G401.6 (cell line): ENCODE measurements around the gene PRDM12.

Experiments used
- FAIRE-seq: peaks from 2 replicates; lab custom pipeline; 2012; peaks lifted over from hg19 to GRCh38; lab: Jason Lieb, UNC

PRDM12 gene

DNA sequence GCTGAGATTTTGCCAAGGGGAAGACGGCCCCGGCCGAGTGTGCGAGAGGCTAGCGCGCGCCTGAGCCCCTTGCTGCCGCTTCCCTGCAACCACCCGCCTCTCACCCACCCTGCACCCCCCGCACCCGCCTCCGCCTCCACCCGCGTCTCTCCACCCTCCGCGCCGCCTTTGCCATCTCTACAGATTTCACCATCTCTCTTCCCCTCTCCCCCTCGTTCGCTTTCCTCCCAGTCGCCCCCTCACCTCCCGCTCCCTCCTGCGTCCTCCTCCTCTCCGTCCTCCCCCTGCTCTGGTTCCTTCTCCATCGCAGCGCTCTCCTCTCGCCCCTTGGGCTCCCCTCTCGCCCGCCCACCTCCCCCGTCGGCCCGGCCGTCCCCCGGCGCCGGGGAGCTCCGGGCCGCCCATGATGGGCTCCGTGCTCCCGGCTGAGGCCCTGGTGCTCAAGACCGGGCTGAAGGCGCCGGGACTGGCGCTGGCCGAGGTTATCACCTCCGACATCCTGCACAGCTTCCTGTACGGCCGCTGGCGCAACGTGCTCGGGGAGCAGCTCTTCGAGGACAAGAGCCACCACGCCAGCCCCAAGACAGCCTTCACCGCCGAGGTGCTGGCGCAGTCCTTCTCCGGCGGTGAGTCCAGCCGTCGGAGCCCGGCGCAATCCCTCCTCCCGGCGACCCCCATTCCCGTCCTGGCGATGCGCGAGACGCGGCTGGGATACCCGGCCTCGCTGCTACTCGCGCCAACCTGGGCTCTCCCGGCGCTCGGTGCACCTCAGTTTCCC is at the start of gene PRDM12:
TSS of gene PRDM12 (plus strand) at position 344 of the 778 bp plus-strand sequence. CDS start at position 404, 60 bp downstream.
- FAIRE-seq: no peak

DNA sequence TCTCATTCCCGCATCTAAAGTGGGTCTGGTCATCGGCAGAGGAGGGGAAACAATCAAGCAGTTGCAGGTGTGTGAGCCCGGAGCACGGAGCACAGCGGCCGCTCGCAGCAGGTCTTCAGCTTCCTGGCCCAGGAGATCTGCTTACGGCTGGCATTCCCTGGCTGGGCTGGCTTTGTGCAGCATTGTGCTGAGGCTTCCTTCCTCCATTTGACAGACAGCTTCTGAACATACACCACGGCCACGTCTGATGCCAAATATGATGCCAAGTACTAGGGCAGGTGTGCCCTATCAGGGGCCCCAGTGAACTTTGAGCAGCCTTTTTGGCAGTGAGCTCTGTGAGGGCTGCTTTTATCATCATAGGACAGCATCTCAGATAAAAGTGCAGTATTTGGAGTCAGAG is 47.9 kb upstream of the PRDM12 start:
- FAIRE-seq: no peak

DNA sequence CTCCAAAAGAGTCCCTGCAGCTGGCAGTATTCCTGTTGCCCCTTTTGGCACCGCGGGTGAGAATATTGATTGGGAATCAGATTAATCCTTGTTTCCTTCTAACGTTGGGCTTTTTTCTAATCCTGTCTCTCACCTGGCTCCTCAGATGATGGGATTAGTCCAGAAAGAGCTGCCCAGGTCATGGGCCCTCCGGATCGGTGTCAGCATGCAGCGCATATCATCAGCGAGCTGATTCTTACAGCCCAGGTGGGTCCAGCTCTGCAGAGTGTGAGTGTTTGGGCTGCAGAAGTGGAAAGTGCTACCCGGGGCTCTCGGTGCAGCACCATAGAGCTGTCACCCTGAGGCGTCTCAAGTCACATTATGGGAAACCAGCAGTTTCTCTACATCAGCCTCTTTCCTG is 40.9 kb upstream of the PRDM12 start:
- no peak for FAIRE-seq

DNA sequence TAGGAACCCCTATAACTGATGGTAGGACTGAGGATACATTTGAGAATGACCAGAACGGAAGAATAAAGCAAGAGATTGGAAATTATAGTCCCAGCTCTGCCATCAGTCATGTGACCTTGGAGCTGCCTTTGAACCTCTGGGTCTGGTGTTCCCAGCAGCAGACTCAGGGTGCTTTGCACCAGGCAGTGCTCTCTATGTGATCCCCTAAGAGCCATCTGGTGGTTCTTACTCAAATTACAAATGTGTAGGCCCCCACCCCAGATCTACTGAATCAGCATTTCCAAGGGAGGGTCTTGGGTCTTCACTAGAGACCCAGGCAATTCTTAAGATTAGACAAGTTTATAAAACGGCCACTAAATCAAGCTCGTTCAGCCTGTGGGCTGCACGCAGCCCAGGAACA is 40.2 kb upstream of the PRDM12 start:
- no peak for FAIRE-seq

DNA sequence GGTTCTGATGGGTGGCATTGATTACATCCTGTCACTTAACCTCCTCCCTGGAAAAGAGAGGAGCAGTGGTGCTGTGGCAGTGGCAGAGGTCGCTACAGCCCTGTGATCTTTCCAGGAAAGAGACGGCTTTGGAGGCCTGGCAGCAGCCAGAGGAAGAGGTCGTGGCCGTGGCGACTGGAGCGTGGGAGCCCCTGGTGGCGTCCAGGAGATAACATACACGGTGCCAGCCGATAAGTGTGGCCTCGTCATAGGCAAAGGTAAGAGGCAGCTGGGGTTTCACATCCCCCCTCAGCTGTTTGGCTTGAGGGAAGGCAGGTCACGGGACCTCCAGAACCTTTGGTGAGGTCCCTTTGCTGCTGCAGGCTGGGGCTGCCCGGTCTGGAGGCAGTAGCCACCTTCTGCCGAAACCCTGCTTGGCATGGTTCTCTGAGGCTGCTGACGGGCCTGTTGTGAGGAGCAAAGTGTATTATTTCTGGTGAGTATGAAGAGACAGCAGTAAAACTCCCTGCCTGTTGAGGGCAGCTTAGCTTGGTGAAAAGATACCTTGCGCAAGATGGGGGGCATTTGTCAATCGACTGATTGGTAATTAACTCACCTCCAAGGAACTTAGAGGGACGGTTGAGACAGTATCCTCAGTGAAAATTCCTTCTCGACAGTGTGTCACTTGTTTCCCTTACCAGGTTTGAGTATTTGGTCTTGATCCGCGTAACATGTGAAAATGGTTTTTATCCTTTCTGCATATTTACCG is 38.0 kb upstream of the PRDM12 start:
- no peak for FAIRE-seq

DNA sequence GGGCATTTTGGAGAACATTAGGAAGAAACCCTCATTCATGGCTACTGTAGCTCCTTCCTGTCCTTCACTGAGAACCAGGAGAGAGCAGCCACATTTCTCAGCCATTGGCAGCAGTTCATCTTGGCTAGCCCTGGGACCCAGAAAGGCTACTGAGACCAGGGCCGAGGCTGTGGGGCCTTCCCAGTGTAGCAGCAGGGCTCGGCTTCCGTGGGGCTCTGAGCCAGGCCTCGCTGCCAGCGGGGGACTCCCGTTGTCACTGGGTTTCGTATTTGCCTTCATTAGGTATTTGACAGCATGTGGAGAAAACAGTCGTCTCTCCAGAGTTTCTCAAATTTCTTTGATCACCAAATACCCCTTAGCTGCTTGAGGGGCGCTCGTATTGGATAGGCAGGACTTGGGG is 37.3 kb upstream of the PRDM12 start:
- FAIRE-seq: no peak

DNA sequence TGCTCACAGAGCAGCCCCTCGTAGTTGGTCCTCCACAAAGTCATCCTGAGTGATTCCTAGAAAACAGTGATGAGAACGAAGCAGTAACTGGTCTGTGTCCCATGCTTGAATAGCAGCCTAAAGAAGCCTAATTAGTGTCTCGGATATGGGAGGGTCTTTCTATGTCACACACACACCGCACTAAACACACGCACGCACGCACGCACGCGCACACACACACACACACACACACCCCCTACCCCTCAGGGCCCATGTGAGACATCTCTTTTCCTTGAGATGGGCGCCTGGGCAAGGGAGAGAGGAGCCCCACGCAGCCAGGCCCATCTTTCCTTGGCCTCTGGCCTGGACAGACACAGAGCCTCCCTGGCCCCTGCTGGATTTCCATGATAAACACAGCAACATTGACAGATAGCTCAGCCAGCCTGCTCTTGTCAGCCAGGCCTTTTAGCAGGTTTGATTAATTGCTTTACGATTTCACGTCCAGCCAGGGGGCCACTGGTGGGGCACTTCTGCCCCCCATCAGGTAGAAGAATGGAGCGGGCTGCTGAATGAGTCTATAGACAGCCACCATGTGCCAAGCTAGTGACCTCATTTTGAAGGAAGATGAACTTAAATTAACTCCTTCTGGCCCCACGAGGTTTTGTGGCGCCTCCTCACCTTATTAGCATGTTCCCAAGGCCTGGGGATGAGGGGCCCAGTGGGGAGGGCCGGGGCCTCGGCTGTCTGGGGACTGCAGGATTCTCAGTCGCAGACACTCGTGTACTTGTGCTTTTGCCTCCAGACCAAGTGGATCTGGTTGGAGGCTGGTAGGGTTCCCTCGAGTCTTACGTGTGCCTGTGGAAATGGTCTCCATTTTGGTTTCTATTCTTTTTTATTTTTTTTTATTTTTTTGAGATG is 36.2 kb upstream of the PRDM12 start:
- no peak for FAIRE-seq

DNA sequence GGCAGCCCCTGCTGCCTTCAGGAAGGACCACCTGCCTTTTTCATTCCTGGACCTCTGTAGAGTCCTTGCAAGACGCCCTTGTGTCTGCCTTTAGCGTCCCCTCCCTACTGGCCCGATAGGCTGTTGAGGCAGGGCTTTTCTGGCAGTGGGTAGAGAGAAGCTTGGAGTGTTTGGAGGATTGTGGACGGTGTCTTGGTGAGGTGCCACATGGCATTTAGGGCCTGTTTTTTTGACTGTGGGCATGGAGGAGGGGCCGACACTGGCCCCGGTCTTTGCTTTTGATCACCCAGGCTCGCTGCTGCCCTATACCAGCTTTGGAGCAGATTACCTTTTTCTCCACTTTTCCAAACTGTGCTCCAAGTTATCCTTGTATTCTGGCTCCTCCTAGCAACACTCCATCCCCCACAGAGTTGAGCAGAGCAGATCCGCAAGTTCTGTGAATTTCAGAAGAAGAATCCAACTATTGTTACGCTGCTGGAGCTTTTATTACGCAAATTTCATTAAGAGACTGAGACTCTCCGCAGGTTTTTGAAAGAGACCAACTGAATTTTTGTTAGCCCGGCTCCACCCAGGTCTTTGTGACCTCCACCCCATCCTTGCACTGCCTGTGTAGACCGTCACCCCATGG is 34.8 kb upstream of the PRDM12 start:
- FAIRE-seq: no peak

DNA sequence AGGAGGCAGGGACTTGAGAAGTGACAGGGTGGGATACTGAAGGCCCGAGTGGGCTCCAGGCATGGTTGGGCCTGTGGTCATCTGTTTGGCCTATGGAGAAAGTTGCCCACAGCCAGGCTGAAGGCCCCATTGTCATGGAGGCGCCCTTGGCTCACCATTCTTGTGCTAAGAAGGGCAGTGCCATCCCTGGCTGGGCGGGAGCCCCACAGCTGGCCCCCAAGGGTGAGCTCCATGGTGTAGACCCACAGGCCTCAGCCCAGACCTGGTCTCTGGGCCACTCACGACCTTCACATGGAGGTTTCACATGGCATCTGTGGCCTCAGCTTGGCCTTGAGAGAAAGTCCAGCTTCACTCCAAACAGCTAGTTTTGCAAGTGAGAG is 34.3 kb upstream of the PRDM12 start:
- no peak for FAIRE-seq

DNA sequence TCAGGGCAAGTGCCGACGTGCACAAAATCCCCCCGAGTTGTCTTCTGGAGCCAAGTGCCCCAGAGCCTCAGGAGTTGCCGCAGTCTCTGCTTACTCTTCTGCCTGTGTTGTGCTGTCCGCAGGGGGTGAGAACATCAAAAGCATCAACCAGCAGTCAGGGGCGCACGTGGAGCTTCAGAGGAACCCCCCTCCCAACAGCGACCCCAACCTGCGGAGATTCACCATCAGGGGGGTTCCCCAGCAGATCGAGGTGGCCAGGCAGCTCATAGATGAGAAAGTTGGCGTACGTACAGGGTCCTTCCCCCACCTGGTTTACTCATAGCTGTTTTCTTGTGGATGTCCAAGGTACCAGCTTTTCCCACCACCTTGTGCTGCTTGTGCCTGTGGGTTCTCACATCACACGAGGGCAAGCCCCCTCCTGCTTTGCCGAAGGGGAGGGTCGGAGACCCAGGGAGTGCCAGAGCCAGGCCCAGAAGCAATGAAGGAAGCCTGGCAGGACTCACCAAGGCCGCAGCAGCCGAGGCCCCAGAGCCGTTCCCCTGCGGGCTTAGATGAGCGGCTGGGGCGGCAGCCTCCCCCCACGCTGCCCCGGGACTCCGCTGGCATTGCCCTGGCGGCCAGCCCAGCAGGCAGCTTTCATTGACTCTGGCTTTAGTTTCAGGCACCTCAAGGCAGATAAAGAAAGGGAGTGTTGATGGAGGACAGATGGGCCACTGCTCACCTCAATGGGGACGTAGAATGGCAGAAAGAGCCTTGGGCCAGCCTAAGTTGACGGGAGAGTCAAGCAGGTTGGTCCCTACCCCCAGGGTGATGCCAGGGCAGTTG is 33.7 kb upstream of the PRDM12 start:
- FAIRE-seq: no peak

DNA sequence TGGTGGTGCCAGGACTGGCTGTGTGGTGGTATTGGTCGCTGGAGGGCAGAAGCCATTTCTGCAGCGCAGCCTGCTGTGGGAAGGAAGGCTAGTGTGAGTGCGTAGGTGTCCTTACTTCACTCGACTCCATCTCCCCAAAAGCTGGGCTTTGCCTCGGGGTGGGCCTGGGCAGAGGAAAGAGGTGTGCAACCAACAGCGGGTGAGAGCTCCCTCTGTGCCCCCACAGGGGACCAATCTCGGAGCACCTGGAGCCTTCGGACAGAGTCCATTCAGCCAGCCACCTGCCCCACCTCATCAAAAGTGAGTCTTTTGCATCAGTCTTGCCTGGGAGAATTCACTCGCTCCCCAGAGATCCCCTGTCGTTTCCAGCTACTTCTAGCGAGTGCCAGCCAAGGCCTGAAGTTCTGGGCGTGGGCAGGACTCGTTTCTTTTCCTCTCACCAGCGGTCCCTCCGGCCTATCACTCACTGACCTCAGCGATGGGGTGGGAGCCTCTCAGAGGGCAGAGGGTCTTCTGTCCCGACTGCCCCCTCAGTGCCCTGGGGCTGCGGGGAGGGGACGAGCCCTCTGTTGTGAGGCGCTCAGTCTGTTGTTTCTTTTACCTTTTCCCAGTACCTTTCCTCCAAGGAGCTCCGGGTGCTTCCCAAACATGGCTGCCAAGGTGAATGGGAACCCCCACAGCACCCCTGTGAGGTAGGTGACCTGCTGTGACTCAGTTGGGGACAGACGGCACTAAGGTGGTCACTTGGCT is 32.9 kb upstream of the PRDM12 start:
- FAIRE-seq: no peak

DNA sequence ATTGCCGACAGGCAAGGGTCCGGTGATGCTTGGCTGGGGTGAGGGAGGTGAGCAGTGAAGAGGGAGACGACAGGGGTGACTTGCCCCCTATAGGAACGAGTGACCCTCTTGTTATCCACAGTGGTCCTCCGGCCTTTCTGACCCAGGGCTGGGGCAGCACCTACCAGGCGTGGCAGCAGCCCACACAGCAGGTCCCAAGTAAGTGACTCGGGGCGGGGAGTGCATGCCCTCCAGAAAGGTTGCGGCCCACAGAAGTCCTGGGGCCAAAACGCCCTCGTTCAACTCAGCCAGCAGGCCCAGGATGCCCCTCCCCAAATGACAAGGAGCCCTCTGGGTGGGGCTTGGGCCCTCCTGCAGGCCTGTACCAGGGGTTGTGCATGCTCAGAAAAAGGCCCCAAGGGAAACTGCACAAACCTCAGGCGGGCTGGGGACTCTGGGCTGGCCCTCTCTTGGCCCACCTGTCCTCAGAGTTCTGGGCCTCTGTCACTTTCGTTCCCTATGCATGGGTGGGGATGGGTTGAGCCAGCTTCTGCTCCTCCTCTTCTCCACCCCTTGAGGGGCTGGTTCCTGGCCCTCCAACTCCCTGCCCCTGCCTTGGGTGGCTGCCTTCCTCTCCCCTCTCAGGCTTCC is 32.2 kb upstream of the PRDM12 start:
- no peak for FAIRE-seq

DNA sequence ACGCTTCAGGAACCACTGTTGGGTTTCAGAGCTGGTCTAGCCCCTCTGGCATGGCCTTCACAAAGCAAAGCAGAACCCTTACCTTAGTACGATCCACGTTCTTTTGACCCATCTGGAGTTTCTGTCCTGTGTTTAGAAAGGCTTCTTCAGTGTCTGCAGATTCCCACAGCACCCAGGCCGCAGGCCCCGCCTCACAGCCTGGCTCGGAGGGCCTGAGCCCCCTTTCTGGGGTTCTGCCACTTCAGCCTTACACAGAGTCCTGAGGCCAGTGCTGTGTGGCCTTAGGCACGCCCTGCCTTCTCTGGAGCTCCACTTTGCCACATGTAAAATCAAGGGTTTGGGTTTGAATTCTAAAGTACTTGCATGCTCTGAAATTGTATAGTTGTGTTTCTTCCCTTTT is 31.6 kb upstream of the PRDM12 start:
- FAIRE-seq: no peak

DNA sequence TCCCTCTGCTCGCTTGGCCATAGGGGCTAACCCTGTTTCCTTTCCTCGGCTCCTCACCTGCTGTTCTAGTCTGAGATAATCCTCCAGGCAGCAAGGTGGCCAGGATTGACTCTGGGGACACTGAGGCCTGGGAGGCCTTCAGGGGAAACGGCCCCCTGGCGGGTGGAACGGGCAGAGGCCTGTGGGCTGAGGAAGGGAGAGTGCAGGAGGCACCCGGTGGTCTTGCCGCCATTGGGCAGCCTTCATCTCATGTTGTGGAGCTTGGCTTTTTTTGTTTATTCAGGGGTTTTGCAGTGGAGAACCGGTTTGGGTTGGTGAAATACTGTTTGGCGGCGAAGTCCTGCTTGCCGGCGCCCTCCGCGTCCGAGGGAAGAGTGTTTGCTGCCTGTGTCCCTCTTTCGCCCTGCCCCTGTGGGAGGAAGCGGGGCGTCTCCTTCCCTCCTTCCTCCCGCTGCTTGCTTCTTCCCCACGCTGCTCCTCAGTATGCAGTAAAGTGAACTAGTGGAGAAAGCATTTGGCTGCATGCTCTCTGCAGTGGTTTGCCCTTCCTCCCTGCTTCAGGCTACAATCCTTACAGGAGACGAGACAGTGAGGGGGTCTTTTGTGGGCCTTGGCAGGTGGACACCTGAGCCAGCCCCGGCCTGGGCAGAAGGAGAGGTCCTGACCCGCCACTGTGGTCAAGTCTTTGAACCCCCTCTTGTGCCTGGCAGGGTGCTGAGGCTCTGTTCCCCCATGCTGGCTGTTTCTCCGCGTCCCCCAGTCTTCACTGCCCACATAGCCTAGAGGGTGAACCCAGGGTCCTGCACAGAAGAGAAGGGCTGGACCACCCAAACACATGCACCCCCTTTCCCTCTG is 30.8 kb upstream of the PRDM12 start:
- FAIRE-seq: no peak

DNA sequence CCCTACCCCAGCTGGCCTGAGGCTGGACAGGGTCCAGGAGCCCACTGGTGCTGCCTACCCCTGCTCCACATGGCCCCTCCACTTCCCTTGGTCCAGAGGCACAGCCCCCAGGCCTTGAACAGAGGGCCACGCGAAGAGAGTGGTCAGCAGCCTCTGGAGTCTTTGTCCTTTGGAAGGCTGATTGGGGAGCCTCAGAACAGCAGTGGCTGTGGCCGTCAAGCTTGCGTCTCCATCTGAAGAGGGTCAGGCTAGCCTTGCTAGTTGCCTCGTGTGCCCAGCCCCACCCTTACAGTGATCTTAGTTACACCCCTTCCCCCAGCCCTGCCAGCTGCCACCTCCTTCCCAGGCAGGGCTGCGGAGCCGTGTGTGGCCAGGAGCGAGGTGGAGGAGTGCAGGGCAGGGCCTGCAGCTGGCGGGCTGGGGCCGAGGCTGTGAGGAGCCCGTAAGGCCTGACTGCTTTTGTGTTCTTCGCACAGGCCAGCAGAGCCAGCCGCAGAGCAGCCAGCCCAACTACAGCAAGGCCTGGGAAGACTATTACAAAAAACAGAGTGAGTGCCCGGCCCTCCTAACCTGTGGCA is 30.1 kb upstream of the PRDM12 start:
- no peak for FAIRE-seq

DNA sequence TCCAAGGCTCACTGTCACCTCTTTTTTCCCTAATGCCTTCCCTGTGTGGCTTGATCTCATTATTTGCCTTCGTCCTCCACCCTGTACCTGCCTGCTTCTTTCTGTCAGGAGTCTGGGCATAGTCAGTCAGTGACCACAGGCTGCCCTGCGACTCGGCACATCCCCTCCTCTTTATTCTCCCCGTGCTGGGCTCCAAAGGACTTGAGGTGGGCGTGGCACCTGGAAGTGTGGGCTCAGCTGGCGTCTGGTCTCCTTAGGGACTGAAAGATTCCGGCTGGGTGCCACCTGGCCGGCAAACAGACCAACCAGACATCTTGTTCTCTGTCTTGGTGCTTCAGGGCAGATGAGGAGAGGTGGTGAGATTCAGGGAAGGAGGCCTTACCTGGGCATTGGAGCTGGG is 29.6 kb upstream of the PRDM12 start:
- no peak for FAIRE-seq

DNA sequence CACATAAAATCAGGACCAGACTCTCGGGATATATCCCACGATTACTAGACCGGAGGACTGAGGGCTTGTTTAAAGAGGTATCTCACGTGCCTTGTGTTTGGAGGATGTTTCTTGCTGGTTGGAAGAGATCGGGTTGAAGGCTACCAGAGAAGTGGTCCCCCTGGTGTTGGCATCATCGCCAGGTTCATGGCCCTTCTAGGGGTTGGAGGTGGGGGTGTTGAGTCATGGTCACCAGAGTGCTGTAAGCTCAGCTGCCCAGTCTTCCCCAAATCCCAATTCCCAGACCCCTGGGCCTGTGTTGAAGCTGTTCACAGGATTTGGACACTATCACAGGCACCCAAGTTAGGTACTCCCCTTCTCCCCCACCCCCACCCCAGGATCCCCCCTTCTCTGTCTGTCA is 29.1 kb upstream of the PRDM12 start:
- FAIRE-seq: no peak

DNA sequence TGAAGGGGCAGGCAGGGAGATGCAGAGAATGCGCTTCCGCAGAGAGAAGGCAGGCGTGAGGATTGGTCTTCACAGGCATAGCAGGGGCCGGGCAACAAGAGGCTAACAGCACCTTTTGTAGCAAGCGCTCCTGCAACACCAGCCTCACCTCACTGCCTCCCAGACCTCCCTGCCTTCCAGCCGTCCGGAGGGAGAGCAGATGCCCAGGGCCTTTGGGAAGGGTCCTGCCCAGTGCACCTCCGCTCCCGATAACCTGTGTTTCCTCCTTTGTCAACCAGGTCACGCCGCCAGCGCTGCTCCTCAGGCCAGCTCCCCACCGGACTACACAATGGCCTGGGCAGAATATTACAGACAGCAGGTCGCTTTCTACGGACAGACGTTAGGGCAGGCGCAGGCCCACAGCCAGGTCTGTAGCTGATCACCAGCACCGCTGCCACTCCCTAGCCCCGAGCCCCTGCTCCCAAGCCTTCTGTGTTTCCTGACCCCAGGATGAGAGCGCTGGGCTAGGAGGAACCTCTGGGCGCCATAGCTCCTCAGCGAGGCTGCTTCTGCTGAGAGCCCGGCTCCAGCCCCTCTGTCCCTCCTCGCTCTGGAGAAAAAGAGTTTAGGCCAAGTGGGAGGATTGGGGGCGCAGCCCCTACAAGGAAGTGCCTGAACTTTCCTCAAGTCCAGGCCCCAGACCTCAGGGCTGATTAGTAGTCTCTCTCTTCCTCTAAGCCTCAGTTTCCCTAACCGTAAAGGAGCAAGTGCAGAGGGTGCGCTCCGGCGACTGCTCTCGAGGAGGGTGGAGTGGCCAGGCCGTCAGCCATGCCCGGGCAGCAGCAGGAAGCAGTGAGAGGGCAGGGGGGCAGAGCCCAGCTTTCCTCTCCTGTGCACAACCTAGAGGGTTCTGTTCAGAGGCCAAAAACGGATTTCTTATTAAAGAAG is 28.4 kb upstream of the PRDM12 start:
- no peak for FAIRE-seq
